Calu3 (cell line): ENCODE results near the gene NKX2-8. TPM values are rescaled to one million over a fixed set of nuclear protein-coding genes. Genes with fewer than 3 reads are reported as not detected.

Experiments used
- BruUV-seq: library from RNA; stranded (reverse); fragments of 400-500 nt; replicated peaks from 2 replicates; lab custom pipeline; 2021; lab: Mats Ljungman, UMichigan
- CTCF ChIA-PET: fragments of 300-600 bp; sonication (Branson Sonifier 250); formaldehyde crosslinking; loops from one replicate; lab custom pipeline; 2022; ENCODE audit warnings: antibody characterized with exemption; lab: Charles Lee
- DNase-seq: peaks from one replicate; pipeline ENCODE4 v3.0.0; 2022
- H3K27ac Mint-ChIP-seq: one replicate; pipeline ENCODE4 v1.8.0; 2022; ENCODE audit warnings: mixed read lengths; ENCODE audit not compliant: unreplicated experiment
- H3K27me3 Mint-ChIP-seq: one replicate; pipeline ENCODE4 v1.8.0; 2022; ENCODE audit warnings: mixed read lengths; ENCODE audit not compliant: unreplicated experiment
- H3K36me3 Mint-ChIP-seq: one replicate; pipeline ENCODE4 v1.8.0; 2022; ENCODE audit warnings: mild to moderate bottlenecking, moderate library complexity, mixed read lengths; ENCODE audit not compliant: insufficient read depth, unreplicated experiment
- H3K4me1 Mint-ChIP-seq: one replicate; pipeline ENCODE4 v1.8.0; 2022; ENCODE audit warnings: mild to moderate bottlenecking, low read depth, mixed read lengths; ENCODE audit not compliant: unreplicated experiment
- H3K4me3 Mint-ChIP-seq: one replicate; pipeline ENCODE4 v1.8.0; 2022; ENCODE audit warnings: mild to moderate bottlenecking, low read depth, moderate library complexity, mixed read lengths; ENCODE audit not compliant: unreplicated experiment
- H3K9me3 Mint-ChIP-seq: one replicate; pipeline ENCODE4 v1.8.0; 2022; ENCODE audit warnings: low read depth, mixed read lengths; ENCODE audit not compliant: unreplicated experiment
- intact Hi-C: fragments of 100-400 bp; cut with micrococcal nuclease; formaldehyde crosslinking; loops from one replicate; pipeline ENCODE4 v1.10.0; 2022; ENCODE audit not compliant: unreplicated experiment
- total RNA-seq: library from RNA; stranded (reverse); gene quantifications from 2 replicates; pipeline ENCODE4 v1.2.3, GENCODE V29; 2022
- TF ChIP-seq, protein P1 (sequence below): fragments of 200-600 bp; IDR thresholded peaks from one replicate; pipeline ENCODE4 v1.8.0; 2022; ENCODE audit warnings: antibody characterized with exemption; ENCODE audit not compliant: unreplicated experiment

NKX2-8 gene
- total RNA-seq, 1 experiment from 2014 or later: 1.5 TPM

DNA sequence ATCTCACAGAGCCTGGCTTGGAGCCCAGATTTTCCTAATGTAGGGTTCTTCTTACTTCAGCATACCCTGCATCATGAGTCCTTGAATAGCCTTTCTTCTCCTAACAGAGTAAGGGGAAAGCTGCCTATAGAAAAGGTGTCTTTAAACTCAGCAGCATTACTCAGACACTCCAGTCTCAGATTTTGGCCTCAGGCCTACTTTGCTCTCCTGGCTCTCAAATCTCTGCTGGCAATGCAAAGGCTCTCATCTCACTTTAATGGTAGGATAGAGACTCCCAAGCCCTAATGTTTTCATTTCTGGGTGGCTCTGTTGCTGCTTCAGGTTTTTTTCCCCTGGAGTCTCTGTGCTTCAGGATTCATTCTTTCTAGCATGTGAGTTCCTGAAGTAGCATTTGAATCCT lies 9.1 kb upstream of the NKX2-8 start:
- Mint-ChIP-seq H3K27ac (no peak overlapping the region), H3K9me3 (no peaks in the 10 kb centered on the region), H3K36me3 (no peaks in the 10 kb centered on the region), H3K4me1 (no peaks in the 10 kb centered on the region), H3K27me3 (peaks cover 65% of the 10 kb centered on the region), H3K4me3 (no peak overlapping the region)
- BruUV-seq: no TSS peak
- TF ChIP-seq, protein P1, sequence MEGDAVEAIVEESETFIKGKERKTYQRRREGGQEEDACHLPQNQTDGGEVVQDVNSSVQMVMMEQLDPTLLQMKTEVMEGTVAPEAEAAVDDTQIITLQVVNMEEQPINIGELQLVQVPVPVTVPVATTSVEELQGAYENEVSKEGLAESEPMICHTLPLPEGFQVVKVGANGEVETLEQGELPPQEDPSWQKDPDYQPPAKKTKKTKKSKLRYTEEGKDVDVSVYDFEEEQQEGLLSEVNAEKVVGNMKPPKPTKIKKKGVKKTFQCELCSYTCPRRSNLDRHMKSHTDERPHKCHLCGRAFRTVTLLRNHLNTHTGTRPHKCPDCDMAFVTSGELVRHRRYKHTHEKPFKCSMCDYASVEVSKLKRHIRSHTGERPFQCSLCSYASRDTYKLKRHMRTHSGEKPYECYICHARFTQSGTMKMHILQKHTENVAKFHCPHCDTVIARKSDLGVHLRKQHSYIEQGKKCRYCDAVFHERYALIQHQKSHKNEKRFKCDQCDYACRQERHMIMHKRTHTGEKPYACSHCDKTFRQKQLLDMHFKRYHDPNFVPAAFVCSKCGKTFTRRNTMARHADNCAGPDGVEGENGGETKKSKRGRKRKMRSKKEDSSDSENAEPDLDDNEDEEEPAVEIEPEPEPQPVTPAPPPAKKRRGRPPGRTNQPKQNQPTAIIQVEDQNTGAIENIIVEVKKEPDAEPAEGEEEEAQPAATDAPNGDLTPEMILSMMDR: no peak
- intact Hi-C loops: no loop called here
- CTCF ChIA-PET: no interaction called here
- no peak for DNase-seq

DNA sequence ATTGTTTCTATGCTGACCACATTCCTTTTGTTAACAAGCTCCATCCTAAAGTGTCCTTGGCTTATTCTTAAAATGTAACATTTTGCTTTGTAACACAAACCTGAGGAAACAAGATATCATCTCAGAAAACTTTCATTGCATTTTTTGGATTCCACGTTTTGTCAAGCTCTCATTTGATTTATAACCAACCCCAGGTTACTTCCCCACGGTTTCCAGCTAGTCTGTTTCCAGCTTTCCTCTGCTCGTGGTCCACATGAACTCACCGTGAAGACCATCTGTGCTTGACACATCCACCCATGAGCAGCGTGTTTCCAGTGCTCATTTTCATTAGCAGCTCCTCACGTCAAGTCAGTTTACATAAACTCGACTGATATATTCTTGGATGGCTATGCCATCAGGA lies 6.4 kb upstream of the NKX2-8 start:
- Mint-ChIP-seq H3K27me3 (peaks cover 44% of the 10 kb centered on the region), H3K36me3 (no peaks in the 10 kb centered on the region), H3K9me3 (no peaks in the 10 kb centered on the region), H3K4me3 (no peak overlapping the region), H3K4me1 (no peaks in the 10 kb centered on the region), H3K27ac (no peak overlapping the region)
- no peak for DNase-seq
- BruUV-seq: no TSS peak
- CTCF ChIA-PET: no interaction called here
- TF ChIP-seq, protein P1: no peak
- intact Hi-C loops: no loop called here

DNA sequence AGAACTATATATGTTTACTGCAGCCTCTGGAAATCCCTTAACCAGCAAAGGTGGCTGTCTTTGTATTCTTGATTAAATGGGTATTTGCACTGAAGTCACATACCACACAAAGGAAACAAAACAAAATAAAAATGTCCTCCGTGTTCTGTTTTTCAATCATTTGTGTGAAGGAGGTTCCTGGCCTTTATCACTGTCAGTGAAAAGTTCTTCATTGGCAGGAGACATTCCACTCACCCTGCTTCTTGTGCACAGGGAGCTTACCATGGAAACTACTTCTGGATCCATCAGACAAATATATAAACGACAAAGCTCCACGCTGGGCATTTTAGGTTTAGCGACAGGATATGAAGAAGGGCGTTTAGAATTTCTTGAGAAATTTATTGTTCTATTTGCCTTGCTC lies 5.7 kb upstream of the NKX2-8 start:
- CTCF ChIA-PET: no interaction called here
- no TSS peak for BruUV-seq
- H3K27me3 Mint-ChIP-seq: peaks cover 37% of the 10 kb centered on the region
- intact Hi-C loops: no loop called here
- H3K9me3 Mint-ChIP-seq: no peaks in the 10 kb centered on the region
- no peak overlapping the region for H3K27ac Mint-ChIP-seq
- H3K4me3 Mint-ChIP-seq: no peak overlapping the region
- DNase-seq: no peak
- no peaks in the 10 kb centered on the region for H3K36me3 Mint-ChIP-seq
- TF ChIP-seq, protein P1: no peak
- no peaks in the 10 kb centered on the region for H3K4me1 Mint-ChIP-seq

DNA sequence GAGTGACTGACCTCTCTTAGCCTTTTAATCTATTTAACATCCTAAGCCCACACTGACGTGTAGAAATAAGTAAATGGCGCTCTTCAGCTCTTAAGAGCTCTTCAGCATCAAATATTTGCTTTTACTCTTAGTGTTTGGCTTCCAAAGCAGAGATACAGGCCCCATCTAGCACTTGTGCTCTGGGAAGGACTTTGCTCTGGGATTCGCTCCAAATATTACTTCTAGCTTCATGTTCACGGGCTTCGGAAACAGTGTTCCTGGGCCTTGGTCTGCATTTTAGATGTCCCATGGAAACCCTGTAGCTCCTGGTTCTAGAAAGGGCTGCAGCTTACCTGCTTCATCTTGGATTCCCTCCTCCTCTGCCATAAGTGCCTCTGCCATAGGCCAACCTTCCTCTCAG lies 2.7 kb upstream of the NKX2-8 start:
- Mint-ChIP-seq H3K4me3 (no peak overlapping the region), H3K4me1 (no peaks in the 10 kb centered on the region), H3K27me3 (peaks cover 19% of the 10 kb centered on the region), H3K9me3 (no peaks in the 10 kb centered on the region), H3K27ac (no peak overlapping the region), H3K36me3 (peaks cover 16% of the 10 kb centered on the region)
- BruUV-seq: no TSS peak
- intact Hi-C loops: no loop called here
- CTCF ChIA-PET: no interaction called here
- TF ChIP-seq, protein P1: no peak
- DNase-seq: no peak
